Panc1 (cell line): Measurements from ENCODE around the gene LAS1L. TPM values are rescaled to one million over a fixed set of nuclear protein-coding genes. Genes with fewer than 3 reads are reported as not detected.
"Not testable (repeated sequence)": the region's sequence is repeated elsewhere in the genome, so short reads cannot be mapped to it uniquely, and the experiment has no call there.

Experiments
- ATAC-seq: fragments of 200-7000 bp; cut with Tn5 transposase; 2 replicates; pipeline ENCODE4 v1.9.1; 2020; ENCODE audit warnings: mild to moderate bottlenecking, moderate library complexity
- BruUV-seq: library from RNA; stranded (reverse); fragments of 400-500 nt; replicated peaks from 2 replicates; lab custom pipeline; 2021; lab: Mats Ljungman, UMichigan
- CTCF ChIA-PET: fragments of 300-600 bp; sonication (Branson Sonifier 250); formaldehyde crosslinking; loops from one replicate; lab custom pipeline; 2022; ENCODE audit warnings: antibody characterized with exemption; lab: Charles Lee
- POLR2A ChIA-PET: fragments of 300-600 bp; sonication (Branson Sonifier 250); formaldehyde crosslinking; loops from one replicate; lab custom pipeline; 2022; ENCODE audit warnings: antibody characterized with exemption; lab: Charles Lee
- DNase-seq: peaks from one replicate; pipeline ENCODE4 v3.0.0-alpha.2; 2010; ENCODE audit warnings: low read depth, low spot score
- H3K27ac ChIP-seq: 2 replicates; pipeline ENCODE4 v1.5.1; 2011; ENCODE audit warnings: mild to moderate bottlenecking, low read length, inconsistent platforms
- H3K27me3 ChIP-seq: fragments of 200-500 bp; sonication (Bioruptor generic); 2 replicates; pipeline ENCODE4 v1.6.0; 2014; ENCODE audit warnings: low read length, inconsistent platforms; ENCODE audit not compliant: control insufficient read depth, insufficient read depth
- H3K36me3 ChIP-seq: fragments of 200-500 bp; sonication (Bioruptor generic); 2 replicates; pipeline ENCODE4 v1.5.1; 2014; ENCODE audit warnings: inconsistent platforms, mild to moderate bottlenecking, low read length, moderate library complexity; ENCODE audit not compliant: control insufficient read depth, insufficient read depth
- H3K4me1 ChIP-seq: 2 replicates; pipeline ENCODE4 v1.5.1; 2011; ENCODE audit warnings: inconsistent platforms, mild to moderate bottlenecking, low read length, moderate library complexity; ENCODE audit not compliant: control insufficient read depth, insufficient read depth
- H3K4me3 ChIP-seq, 2 experiments: 2 replicates each; pipeline ENCODE4 v1.5.1; 2011 to 2012; ENCODE audit warnings: low read depth in 2 of 2, low read length in 2 of 2, mild to moderate bottlenecking in 2 of 2, inconsistent platforms in 1 of 2, moderate library complexity in 1 of 2
- H3K9me3 ChIP-seq: fragments of 200-500 bp; sonication (Bioruptor generic); 2 replicates; pipeline ENCODE4 v1.5.1; 2014; ENCODE audit warnings: low read depth, mild to moderate bottlenecking, inconsistent platforms, low read length, moderate library complexity; ENCODE audit not compliant: control insufficient read depth, insufficient read depth
- TCF7L2 ChIP-seq: IDR thresholded peaks from 2 replicates; pipeline ENCODE4 v1.6.1; 2011; ENCODE audit warnings: mild to moderate bottlenecking, low read depth, low read length, inconsistent platforms
- in situ Hi-C: cut with HindIII; loops from 2 replicates; pipeline ENCODE4 v1.10.0; 2016; ENCODE audit warnings: low sequenced_read_pairs, low pct_unique_long_range_greater_than_20kb
- intact Hi-C: fragments of 100-400 bp; cut with micrococcal nuclease; formaldehyde crosslinking; loops from one replicate; pipeline ENCODE4 v1.10.0; 2022; ENCODE audit not compliant: unreplicated experiment
- total RNA-seq: library from RNA; stranded (reverse); gene quantifications from one replicate; pipeline ENCODE4 v1.2.1, GENCODE V29; 2021; ENCODE audit not compliant: unreplicated experiment
- TF ChIP-seq, protein P1 (sequence below): fragments of 450-650 bp; IDR thresholded peaks from 2 replicates; pipeline ENCODE4 v1.5.1; 2017; ENCODE audit warnings: mild to moderate bottlenecking
- TF ChIP-seq, protein P2 (sequence below), 2 experiments: IDR thresholded peaks; 2 replicates each; pipeline ENCODE4 v1.6.1; 2011 to 2012; ENCODE audit warnings: low read depth in 2 of 2, control low read depth in 1 of 2, low read length in 1 of 2, mild to moderate bottlenecking in 1 of 2, moderate library complexity in 1 of 2; ENCODE audit not compliant: insufficient read depth in 1 of 2

LAS1L gene
- total RNA-seq, 1 experiment from 2014 or later: 56.4 TPM

DNA sequence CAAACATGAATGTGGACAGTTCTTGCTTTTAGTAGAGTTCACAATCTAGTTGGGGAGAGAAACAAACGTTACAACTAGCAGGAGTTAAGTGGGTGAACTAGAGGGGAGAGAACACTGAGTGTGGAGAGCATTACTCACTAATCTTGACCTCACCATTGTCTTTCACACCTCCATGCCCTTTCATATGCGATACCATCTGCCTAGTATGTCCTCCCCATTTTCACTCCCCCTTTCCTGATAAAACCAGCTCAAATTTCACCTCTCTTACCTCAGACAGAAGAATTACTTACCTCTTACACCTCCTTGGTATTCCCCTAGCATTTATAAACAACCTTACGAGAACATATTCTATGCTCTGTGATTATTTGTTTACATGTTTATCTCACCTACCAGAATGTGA is 53.6 kb downstream of the LAS1L start:
- Histone ChIP-seq H3K27ac (no peak overlapping the region), H3K4me1 (no peaks in the 10 kb centered on the region), H3K9me3 (no peaks in the 10 kb centered on the region), H3K27me3 (no peaks in the 10 kb centered on the region), H3K4me3 (no peak overlapping the region), H3K36me3 (no peaks in the 10 kb centered on the region)
- no peak for TF ChIP-seq TCF7L2
- TF ChIP-seq, protein P1, sequence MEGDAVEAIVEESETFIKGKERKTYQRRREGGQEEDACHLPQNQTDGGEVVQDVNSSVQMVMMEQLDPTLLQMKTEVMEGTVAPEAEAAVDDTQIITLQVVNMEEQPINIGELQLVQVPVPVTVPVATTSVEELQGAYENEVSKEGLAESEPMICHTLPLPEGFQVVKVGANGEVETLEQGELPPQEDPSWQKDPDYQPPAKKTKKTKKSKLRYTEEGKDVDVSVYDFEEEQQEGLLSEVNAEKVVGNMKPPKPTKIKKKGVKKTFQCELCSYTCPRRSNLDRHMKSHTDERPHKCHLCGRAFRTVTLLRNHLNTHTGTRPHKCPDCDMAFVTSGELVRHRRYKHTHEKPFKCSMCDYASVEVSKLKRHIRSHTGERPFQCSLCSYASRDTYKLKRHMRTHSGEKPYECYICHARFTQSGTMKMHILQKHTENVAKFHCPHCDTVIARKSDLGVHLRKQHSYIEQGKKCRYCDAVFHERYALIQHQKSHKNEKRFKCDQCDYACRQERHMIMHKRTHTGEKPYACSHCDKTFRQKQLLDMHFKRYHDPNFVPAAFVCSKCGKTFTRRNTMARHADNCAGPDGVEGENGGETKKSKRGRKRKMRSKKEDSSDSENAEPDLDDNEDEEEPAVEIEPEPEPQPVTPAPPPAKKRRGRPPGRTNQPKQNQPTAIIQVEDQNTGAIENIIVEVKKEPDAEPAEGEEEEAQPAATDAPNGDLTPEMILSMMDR: no peak
- TF ChIP-seq, protein P2, sequence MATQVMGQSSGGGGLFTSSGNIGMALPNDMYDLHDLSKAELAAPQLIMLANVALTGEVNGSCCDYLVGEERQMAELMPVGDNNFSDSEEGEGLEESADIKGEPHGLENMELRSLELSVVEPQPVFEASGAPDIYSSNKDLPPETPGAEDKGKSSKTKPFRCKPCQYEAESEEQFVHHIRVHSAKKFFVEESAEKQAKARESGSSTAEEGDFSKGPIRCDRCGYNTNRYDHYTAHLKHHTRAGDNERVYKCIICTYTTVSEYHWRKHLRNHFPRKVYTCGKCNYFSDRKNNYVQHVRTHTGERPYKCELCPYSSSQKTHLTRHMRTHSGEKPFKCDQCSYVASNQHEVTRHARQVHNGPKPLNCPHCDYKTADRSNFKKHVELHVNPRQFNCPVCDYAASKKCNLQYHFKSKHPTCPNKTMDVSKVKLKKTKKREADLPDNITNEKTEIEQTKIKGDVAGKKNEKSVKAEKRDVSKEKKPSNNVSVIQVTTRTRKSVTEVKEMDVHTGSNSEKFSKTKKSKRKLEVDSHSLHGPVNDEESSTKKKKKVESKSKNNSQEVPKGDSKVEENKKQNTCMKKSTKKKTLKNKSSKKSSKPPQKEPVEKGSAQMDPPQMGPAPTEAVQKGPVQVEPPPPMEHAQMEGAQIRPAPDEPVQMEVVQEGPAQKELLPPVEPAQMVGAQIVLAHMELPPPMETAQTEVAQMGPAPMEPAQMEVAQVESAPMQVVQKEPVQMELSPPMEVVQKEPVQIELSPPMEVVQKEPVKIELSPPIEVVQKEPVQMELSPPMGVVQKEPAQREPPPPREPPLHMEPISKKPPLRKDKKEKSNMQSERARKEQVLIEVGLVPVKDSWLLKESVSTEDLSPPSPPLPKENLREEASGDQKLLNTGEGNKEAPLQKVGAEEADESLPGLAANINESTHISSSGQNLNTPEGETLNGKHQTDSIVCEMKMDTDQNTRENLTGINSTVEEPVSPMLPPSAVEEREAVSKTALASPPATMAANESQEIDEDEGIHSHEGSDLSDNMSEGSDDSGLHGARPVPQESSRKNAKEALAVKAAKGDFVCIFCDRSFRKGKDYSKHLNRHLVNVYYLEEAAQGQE (IDR thresholded peaks at IDR 0.05; ENCODE audit: insufficient read depth in 1 of 2, low read depth in 2 of 2, low read length in 1 of 2): no peak
- ChIA-PET POLR2A (no interaction called here), CTCF (no interaction called here)
- BruUV-seq: no TSS peak
- intact Hi-C loops (no loop called here), in situ Hi-C loops (no loop called here)
- ATAC-seq (no peak), DNase-seq (no peak)

DNA sequence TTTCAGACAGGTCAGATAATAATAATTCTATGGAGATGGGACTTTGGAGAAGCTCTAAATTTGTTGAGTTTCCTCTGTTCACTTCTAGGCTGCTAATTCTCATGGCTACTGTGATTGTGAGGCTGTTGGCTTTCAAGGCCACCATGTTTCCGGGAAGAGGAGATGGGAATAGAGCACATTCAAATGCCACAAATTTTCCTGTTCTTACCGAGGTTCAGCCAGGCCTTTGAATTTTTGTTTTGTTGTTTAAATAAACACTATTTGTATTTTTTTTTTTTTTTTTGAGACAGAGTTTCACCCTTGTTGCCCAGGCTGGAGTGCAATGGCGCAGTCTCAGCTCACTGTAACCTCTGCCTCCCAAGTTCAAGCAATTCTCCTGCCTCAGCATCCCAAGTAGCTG is 55.5 kb downstream of the LAS1L start:
- H3K4me1 ChIP-seq, H3K4me3 ChIP-seq, H3K9me3 ChIP-seq, POLR2A ChIA-PET, in situ Hi-C loops, H3K27me3 ChIP-seq, H3K36me3 ChIP-seq, BruUV-seq, H3K27ac ChIP-seq, ATAC-seq, DNase-seq, CTCF ChIA-PET: not testable (repeated sequence)
- intact Hi-C loops: loop anchor here (10.0 kb wide), 1 partner anchor 64 kb away; no protein-coding TSS in a partner anchor

DNA sequence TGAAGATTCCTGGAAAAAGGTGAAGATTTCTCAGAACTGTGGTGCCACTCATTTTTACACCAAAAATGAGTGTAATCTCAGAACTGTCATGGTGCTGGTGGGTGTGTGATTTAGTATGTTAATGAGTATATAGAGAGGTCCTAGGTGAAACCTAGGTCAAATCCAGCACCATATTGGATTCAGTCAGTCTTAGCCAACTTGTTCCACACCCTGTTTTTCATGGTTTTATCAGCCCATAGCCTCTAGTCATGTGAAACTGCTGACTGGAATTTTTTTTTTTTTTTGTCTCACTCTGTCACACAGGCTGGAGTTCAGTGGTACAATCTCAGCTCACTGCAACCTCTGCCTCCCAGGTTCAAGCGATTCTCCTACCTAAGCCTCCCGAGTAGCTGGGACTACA is 58.0 kb downstream of the LAS1L start:
- Histone ChIP-seq H3K36me3 (no peaks in the 10 kb centered on the region), H3K4me1 (no peaks in the 10 kb centered on the region), H3K9me3 (no peaks in the 10 kb centered on the region), H3K27ac (no peak overlapping the region), H3K4me3 (no peak overlapping the region), H3K27me3 (no peaks in the 10 kb centered on the region)
- ATAC-seq (no peak), DNase-seq (no peak)
- ChIA-PET POLR2A (no interaction called here), CTCF (no interaction called here)
- TF ChIP-seq, protein P2 (IDR thresholded peaks at IDR 0.05; ENCODE audit: insufficient read depth in 1 of 2, low read depth in 2 of 2, low read length in 1 of 2): no peak
- BruUV-seq: no TSS peak
- in situ Hi-C loops: no loop called here
- intact Hi-C loops: loop anchor here (10.0 kb wide), 1 partner anchor 62 kb away; no protein-coding TSS in a partner anchor
